Muscle layer of colon (tissue), 2 donors: ENCODE data around the gene DSN1.

Experiments used
- H3K27ac ChIP-seq: one replicate; pipeline ENCODE4 v1.7.0; 2013; ENCODE audit warnings: low read depth, mild to moderate bottlenecking, low read length, moderate library complexity
- H3K27me3 ChIP-seq, 2 donors: one replicate each; pipeline ENCODE4 v1.7.0; 2013; ENCODE audit warnings: low read length in 2 of 2, mild to moderate bottlenecking in 2 of 2; ENCODE audit not compliant: insufficient read depth in 2 of 2, control insufficient read depth in 1 of 2
- H3K36me3 ChIP-seq: one replicate; pipeline ENCODE4 v1.7.0; 2013; ENCODE audit warnings: mild to moderate bottlenecking, low read length; ENCODE audit not compliant: insufficient read depth
- H3K4me1 ChIP-seq: one replicate; pipeline ENCODE4 v1.7.0; 2013; ENCODE audit warnings: mild to moderate bottlenecking, low read length; ENCODE audit not compliant: insufficient read depth
- H3K4me3 ChIP-seq, 2 donors: one replicate each; pipeline ENCODE4 v1.7.0; 2013; ENCODE audit warnings: low read length in 2 of 2, low read depth in 1 of 2, mild to moderate bottlenecking in 1 of 2, moderate library complexity in 1 of 2
- H3K9ac ChIP-seq: one replicate; pipeline ENCODE4 v1.7.0; 2013; ENCODE audit warnings: low read length
- H3K9me3 ChIP-seq: one replicate; pipeline ENCODE4 v1.7.0; 2013; ENCODE audit warnings: mild to moderate bottlenecking, low read length
- donor health status: abdominal sarcoma.
- donor health status: Adenocarcinoma of cecum.

Gene DSN1

GRCh38 chr20:36794116-36794474 is 20.5 kb upstream of the DSN1 start:
- H3K4me3 ChIP-seq: no peak overlapping the region
- H3K9me3 ChIP-seq: no peaks in the 10 kb centered on the region
- H3K27me3 ChIP-seq: no peaks in the 10 kb centered on the region
- H3K36me3 ChIP-seq: peaks cover 69% of the 10 kb centered on the region
- no peaks in the 10 kb centered on the region for H3K4me1 ChIP-seq
- no peak overlapping the region for H3K9ac ChIP-seq
- no peak overlapping the region for H3K27ac ChIP-seq

- no peaks in the 10 kb centered on the region for H3K9me3 ChIP-seq
- H3K4me1 ChIP-seq: no peaks in the 10 kb centered on the region
- H3K9ac ChIP-seq: no peak overlapping the region
- peaks cover 65% of the 10 kb centered on the region for H3K36me3 ChIP-seq
- no peak overlapping the region for H3K4me3 ChIP-seq
- H3K27ac ChIP-seq: no peak overlapping the region
- no peaks in the 10 kb centered on the region for H3K27me3 ChIP-seq
These were observed 19.9 kb upstream of the DSN1 start for GRCh38 chr20:36793294-36794115.

DNA sequence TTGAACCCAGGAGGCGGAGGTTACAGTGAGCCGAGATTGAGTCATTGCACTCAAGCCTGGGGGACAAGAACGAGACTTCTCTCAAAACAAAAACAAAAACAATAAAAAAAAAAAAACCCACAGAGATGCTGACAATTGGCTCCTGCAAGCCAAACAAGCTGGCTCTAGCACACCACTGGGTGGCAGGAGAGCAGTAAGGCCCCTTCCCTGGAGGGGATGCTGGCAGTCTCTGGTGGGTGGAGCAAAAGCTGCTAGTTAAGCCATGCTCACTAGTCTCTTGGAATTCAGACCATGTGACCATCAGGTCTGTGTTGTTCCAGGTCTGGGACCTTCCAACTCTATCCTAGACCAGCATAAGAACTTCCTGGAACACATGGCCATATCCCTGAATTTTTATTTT is 18.9 kb upstream of the DSN1 start:
- H3K27me3 ChIP-seq: no peaks in the 10 kb centered on the region
- H3K27ac ChIP-seq: no peak overlapping the region
- no peaks in the 10 kb centered on the region for H3K4me1 ChIP-seq
- H3K9me3 ChIP-seq: no peaks in the 10 kb centered on the region
- no peak overlapping the region for H3K4me3 ChIP-seq
- no peak overlapping the region for H3K9ac ChIP-seq
- H3K36me3 ChIP-seq: peaks cover 54% of the 10 kb centered on the region

DNA sequence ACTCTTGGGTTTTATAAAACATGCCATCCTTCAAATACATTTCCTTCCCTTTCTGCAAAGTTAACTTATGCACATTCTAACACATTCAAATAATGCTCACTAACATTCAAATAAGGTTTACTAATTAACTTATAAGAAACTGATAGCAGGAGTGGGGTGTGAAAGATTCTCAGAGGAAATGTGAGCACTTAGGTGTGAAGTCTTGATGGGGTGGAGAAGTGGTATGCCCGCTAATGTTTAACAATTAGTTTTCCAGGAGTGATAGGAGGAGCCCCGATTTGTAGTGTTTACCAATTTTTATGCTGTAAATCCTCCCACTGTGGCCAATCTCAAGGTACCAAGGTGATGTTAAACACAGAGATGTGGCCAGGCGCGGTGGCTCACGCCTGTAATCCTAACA is 18.3 kb upstream of the DSN1 start:
- Histone ChIP-seq H3K4me3 (no peak overlapping the region), H3K27me3 (no peaks in the 10 kb centered on the region), H3K9me3 (no peaks in the 10 kb centered on the region), H3K4me1 (no peaks in the 10 kb centered on the region), H3K9ac (no peak overlapping the region), H3K27ac (no peak overlapping the region), H3K36me3 (peaks cover 50% of the 10 kb centered on the region)

- Histone ChIP-seq H3K4me3 (no peak overlapping the region), H3K36me3 (peaks cover 46% of the 10 kb centered on the region), H3K4me1 (peaks cover 8% of the 10 kb centered on the region), H3K27ac (no peak overlapping the region), H3K9me3 (no peaks in the 10 kb centered on the region), H3K9ac (no peak overlapping the region), H3K27me3 (no peaks in the 10 kb centered on the region)
These were observed 13.1 kb upstream of the DSN1 start for GRCh38 chr20:36786663-36787062.

DNA sequence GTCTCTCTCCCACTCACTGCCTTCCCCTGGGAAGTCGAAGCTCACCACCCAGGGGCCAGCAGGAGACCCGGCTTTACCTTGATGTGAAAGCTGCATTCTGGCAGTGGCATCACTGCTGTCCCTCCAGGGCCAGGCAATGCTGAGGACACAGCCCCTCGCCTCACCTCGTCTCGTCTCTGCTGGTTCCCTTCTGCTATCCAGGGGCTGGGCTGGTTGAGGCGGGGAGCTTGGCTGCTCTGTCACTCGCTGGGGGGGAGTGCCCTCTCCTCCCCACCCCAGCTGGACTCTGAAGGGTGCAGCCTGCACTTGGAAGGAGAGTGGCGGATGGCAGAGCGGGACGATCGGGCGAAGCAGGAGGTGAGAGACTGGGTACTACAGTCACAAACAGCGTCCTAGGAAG is 12.7 kb upstream of the DSN1 start:
- peaks cover 8% of the 10 kb centered on the region for H3K4me1 ChIP-seq
- H3K36me3 ChIP-seq: peaks cover 42% of the 10 kb centered on the region
- no peak overlapping the region for H3K9ac ChIP-seq
- no peaks in the 10 kb centered on the region for H3K9me3 ChIP-seq
- no peak overlapping the region for H3K27ac ChIP-seq
- H3K4me3 ChIP-seq: no peak overlapping the region
- H3K27me3 ChIP-seq: no peaks in the 10 kb centered on the region

DNA sequence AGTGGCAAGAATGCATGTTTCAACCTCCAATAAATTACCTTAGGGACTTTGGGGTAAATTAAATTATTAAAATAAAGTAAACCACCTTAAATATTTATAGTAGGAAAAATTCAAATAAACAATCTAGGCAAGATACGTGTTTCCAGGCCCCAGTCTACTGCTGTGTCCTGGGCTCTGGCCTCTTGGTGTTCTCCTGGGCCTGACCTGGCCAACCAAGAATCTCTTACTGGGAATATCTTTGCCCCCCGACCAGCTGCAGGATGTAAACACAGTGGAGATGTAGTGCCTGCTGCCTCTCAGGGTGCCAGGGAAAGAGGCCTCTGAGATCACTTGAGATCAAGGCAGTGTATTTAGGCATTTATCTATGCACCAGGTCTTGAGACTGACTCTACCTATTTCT is 11.7 kb upstream of the DSN1 start:
- no peaks in the 10 kb centered on the region for H3K27me3 ChIP-seq
- no peak overlapping the region for H3K4me3 ChIP-seq
- H3K36me3 ChIP-seq: peaks cover 41% of the 10 kb centered on the region
- no peak overlapping the region for H3K27ac ChIP-seq
- H3K9ac ChIP-seq: no peak overlapping the region
- H3K4me1 ChIP-seq: peaks cover 8% of the 10 kb centered on the region
- no peaks in the 10 kb centered on the region for H3K9me3 ChIP-seq

- Histone ChIP-seq H3K4me3 (no peak overlapping the region), H3K9me3 (no peaks in the 10 kb centered on the region), H3K36me3 (peaks cover 41% of the 10 kb centered on the region), H3K4me1 (peaks cover 8% of the 10 kb centered on the region), H3K27ac (no peak overlapping the region), H3K9ac (no peak overlapping the region), H3K27me3 (no peaks in the 10 kb centered on the region)
These were observed 11.3 kb upstream of the DSN1 start for GRCh38 chr20:36784900-36785299.

DNA sequence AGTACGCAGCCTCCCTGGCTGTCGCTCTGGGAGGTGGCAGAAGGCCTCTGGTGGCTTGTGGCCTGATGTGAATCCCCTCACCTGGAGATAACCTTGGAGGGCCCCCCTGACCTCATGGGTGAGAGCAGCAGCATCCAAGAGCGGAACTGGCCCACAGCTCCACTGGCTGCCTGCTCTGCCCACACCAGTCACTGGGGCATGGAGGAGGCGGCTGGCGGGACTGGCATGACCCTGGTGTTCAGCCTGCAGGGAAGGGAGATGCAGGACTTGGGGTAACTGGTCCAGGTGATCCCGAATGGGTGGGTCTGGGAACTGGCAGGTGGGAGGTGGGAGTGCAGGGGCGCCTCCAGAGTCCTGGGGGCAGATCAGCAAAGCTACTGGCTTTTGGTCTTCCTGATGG is 10.6 kb upstream of the DSN1 start:
- Histone ChIP-seq H3K36me3 (peaks cover 40% of the 10 kb centered on the region), H3K9ac (no peak overlapping the region), H3K27ac (no peak overlapping the region), H3K4me1 (peaks cover 8% of the 10 kb centered on the region), H3K4me3 (no peak overlapping the region), H3K9me3 (no peaks in the 10 kb centered on the region), H3K27me3 (no peaks in the 10 kb centered on the region)

DNA sequence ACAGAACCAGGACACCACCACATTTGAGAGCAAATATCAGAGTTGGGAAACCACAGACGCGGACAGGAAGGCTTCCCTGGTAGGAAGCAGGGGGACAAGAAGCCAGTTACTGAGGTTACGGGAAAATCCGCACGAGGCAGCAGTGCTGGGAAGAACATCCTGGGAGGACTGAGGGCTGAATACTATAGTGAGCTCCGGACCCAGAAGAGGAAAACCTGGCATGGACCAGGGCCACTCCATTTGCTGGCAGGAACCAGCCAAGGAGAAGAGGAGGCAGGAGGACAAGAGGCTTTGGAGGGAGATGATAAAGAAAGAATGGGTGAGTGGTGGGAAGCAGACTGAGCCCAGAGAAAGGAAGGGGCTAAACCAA is 6.1 kb upstream of the DSN1 start:
- H3K27ac ChIP-seq: no peak overlapping the region
- H3K36me3 ChIP-seq: peaks cover 22% of the 10 kb centered on the region
- no peaks in the 10 kb centered on the region for H3K9me3 ChIP-seq
- peaks cover 8% of the 10 kb centered on the region for H3K4me1 ChIP-seq
- no peak overlapping the region for H3K9ac ChIP-seq
- no peaks in the 10 kb centered on the region for H3K27me3 ChIP-seq
- no peak overlapping the region for H3K4me3 ChIP-seq

DNA sequence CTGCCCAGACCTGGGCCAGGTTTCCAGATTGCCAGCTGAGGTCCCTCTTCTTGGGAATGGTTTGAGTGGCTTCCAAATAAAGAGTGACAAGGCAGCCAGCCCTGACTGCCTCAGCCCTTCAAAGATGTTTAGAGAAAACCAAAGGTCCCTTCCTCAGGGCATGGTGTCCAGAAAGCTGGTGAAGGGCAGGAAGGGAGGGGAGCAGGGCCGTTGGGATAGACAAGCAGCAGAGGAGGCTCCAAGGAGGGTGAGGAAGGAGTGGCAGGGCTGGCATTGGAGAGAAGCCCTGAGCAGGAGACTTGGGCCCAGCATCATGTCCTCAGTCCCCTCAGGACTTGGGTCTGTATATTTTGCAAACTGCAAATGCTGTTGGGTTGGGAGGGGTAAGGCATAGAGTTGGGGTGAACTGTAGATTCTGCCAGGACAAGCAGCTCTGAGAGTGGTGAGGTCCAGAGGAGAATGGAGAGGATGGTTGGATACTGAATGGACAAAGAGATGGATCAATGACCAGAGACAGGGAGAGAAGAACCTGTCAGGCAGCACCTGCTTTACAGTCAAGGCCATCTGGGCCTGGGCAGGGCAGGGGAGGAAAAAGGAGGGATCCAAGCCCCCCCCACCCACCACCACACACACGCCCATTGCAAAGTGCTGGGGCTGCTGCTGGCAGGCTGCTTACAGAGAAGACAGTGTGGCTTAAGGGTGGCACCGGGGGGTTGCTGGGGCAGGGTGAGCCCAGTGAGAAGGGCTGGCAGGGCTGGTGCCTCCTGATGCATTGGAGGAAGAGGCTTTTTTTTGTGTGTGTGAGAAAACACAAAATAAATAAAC is 5.5 kb upstream of the DSN1 start:
- Histone ChIP-seq H3K36me3 (peaks cover 17% of the 10 kb centered on the region), H3K4me3 (no peak overlapping the region), H3K27ac (no peak overlapping the region), H3K9ac (no peak overlapping the region), H3K9me3 (no peaks in the 10 kb centered on the region), H3K27me3 (no peaks in the 10 kb centered on the region), H3K4me1 (peaks cover 4% of the 10 kb centered on the region)
